HK-2 (cell line): ENCODE data around the gene GPRC5A.
A peak's percentile ranks its signal among the peaks of the same experiment; 100 is the strongest.
"Not testable (repeated sequence)": the region's sequence is repeated elsewhere in the genome, so short reads cannot be mapped to it uniquely, and the experiment has no call there.

Source experiments
- DNase-seq: peaks from one replicate; pipeline ENCODE4 v3.0.0-alpha.2; 2018; ENCODE audit not compliant: unreplicated experiment

Gene GPRC5A

DNA sequence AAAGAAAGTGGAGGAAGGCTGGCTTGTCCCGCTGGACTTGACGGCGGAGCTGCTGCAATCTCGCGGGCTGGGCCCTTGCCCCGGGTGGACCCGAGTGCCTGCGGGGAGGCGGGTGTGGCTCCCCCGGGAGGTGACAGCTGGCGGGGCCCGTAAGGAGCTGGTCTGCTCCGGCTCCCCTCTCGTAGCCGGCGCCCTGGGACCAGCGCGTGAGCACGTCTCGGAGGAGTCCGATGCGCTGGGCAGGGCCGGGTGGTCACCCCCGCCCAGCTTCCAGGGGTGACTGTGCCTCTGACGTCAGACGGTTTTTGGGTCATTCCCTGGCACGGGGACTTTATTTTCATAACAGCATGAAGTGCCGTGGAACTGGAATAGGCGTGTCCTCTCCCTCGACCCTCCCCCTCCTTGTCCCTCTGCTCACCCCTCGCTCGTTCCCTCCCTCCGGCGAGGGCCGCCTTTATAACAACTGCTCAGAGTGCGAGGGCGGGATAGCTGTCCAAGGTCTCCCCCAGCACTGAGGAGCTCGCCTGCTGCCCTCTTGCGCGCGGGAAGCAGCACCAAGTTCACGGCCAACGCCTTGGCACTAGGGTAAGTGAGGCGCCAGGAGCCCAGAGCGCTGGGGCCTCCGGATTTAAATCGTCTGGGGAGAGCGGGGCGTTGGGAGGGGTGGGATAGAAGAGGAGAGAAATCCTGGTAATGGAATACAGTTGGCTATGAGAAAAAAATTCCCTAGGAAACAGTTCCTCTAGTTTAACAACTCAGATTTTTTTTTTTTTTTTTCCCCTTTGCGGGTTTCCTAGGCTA lies at the start of gene GPRC5A:
Gene GPRC5A, plus strand, starts transcription at position 483 of the 801 bp plus-strand sequence. CDS start 16,688 bp downstream, outside the sequence.
- DNase-seq, result peak; percentile 95

GRCh38 chr12:12845794-12846243 lies 45.5 kb upstream of the GPRC5A start:
- DNase-seq, result no peak

GRCh38 chr12:12846780-12847179 lies 44.6 kb upstream of the GPRC5A start:
- not testable (repeated sequence) for DNase-seq

DNA sequence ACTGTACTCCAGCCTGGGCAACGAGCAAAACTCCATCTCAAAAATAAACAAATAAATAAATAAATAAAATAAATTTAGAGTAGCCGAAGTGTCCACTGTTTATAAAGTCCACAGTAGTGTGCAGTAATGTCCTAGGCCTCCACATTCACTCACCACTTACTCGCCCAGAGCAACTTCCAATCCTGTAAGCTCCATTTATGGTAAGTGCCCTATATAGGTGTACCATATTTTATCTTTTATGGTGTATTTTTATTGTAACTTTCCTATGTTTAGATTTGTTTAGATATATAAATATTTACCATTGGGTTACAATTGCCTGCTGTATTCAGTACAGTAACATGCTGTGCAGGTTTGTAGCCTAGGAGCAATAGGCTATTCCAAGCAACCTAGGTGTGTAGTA lies 37.9 kb upstream of the GPRC5A start:
- DNase-seq, result no peak

DNA sequence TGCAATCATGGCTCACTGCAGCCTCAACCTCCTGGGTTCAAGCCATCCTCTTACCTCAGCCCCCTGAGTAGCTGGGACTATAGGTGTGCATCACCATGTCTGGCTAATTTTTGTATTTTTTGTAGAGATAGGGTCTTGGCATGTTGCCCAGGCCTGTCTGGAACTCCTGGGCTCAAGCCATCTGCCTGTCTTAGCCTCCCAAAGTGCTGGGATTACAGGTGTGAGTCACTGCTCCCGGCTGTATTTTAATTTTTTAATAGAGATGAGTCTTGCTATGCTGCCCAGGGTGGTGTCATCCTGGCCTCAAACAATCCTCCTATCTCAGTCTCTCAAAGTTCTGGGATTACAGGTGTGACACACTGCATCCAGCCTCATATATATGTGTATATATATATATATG lies 31.7 kb upstream of the GPRC5A start:
- DNase-seq, result no peak

- DNase-seq, result no peak
These were observed 27.1 kb upstream of the GPRC5A start for GRCh38 chr12:12864243-12864642.

DNA sequence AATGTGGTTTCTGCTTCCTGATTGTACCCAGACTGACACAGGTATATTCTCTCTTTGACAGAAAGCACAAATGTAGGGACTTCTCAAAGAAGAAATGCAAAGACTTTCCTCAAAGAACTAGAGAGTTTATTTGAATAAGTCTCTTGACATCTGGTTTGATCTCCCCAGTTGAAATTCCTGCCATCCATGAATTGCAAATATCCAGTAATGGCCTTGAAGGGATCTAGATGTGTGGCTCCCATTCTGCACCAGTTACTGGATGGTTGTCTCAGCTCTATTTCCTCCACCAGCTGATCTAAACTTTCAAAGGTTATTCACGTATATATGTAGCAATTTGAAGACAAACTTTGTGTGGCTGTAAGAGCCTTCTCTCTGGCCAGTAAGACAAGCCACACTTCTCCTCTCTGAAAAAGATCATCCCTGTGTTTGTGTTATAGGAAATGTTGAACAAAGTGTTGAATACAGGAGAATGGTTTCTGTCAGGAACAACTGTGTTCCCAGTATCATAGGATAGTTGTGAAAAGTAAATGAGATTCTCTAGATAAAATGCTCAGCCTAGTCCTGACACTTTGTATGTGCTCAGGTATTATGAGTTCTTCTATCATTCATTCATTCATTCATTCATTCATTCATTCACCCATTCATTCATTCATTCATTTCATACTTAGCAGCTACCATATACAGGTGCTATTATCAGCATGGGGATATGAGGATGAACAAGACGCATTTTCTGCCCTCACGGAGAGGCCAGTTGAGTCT lies 22.7 kb upstream of the GPRC5A start:
- no peak for DNase-seq

- DNase-seq, result peak; percentile 26
These were observed 20.9 kb upstream of the GPRC5A start for GRCh38 chr12:12870465-12870864.

GRCh38 chr12:12871587-12872138 lies 19.7 kb upstream of the GPRC5A start:
- DNase-seq, result no peak

- DNase-seq, result no peak
These were observed 19.0 kb upstream of the GPRC5A start for GRCh38 chr12:12872139-12872933.

DNA sequence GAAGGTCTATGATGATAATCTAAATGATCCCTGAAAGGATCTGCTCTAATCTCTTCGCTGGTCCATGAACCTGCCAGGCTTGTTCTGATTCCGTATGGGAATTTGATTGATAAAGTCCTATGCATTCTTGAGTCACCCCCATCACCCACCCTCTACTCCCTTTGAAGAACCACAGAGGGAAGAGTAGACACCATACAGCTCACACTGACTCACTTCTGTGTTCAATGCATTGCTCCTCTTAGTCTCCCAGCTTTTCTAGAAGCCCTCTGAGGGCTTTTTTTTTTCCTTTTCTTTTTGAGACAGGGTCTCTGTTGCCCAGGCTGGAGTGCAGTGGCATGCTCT lies 18.5 kb upstream of the GPRC5A start:
- DNase-seq, result peak; percentile 15

GRCh38 chr12:12874029-12874428 lies 17.3 kb upstream of the GPRC5A start:
- no peak for DNase-seq

DNA sequence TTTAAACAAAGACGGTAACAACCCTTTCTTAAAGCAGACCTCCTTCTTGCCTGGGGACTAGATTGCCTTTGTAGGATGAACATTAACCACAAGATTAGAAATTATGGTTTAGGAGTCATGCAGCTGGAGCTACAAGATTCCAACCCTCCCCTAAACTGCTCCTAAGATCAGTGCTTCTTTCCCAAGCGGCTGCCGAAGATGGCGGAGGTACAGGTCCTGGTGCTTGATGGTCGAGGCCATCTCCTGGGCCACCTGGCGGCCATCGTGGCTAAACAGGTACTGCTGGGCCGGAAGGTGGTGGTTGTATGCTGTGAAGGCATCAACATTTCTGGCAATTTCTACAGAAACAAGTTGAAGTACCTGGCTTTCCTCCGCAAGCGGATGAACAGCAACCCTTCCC lies 16.1 kb upstream of the GPRC5A start:
- not testable (repeated sequence) for DNase-seq

GRCh38 chr12:12877153-12877768 lies 14.1 kb upstream of the GPRC5A start:
- no peak for DNase-seq

GRCh38 chr12:12877781-12878455 lies 13.4 kb upstream of the GPRC5A start:
- DNase-seq, result no peak

- no peak for DNase-seq
These were observed 10.8 kb upstream of the GPRC5A start for GRCh38 chr12:12880537-12880936.

- DNase-seq, result no peak
These were observed 10.0 kb upstream of the GPRC5A start for GRCh38 chr12:12881151-12881909.

- DNase-seq, result no peak
These were observed 9.1 kb upstream of the GPRC5A start for GRCh38 chr12:12882288-12882687.

DNA sequence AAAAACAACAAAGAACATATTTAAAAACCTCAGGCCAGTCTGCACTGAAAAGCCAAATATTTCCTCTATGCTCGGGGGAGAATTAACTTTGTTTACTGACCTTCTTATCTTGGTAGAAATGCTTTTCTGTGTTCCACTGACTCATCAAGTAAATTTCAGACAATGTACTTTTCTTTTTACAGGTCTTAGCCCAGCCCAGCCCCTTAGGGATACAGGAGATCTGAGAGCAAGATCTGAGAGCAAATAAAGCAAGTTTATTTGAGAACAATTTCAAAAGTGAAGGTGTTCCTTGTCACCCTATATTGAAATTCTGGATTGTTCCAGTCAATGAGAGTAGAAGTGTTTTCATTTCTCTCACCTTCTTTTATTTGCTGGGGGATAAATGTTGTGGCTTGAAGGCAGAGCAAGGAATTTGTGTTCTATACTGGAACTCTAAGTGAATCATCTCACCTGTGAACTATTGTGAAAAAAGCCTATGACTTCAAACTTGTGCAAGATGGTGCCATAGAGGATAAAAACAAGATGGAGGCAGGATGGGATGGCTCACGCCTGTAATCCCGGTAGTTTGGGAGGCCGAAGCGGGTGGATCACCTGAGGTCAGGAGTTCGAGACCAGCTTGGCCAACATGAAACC lies 7.9 kb upstream of the GPRC5A start:
- DNase-seq, result no peak
